ENCODE results near the gene GLDN.

DNA sequence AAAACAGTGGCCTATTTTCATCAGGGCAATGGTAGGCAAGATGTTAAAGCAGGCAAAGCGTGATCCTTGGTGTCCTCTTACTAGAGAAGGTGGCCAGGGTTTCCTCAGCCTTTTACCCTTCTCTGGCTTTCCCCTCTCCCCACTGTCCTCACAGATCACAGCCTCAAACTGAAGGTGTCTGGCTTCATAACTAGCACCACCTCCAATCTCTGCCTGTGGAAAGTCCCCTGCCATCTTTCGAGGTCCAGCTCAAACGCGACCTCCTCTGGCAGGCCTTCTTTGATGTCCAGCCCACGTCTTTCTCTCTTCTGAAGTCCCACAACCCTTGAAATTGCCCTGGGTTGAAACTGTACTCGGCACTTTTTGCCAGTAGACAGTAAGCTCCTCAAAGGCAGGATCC lies 39.0 kb upstream of the GLDN start:
- TF ChIP-seq POLR2A (IDR thresholded peaks at IDR 0.05; ENCODE audit: low read length) (no peak), GATA1 (IDR thresholded peaks at IDR 0.05; ENCODE audit: low read depth, low read length) (no peak)

Data from erythroblast (primary cell).